CD14-positive monocyte (primary cell): ENCODE results near the gene INPP5J. TPM values are rescaled to one million over a fixed set of nuclear protein-coding genes. Genes with fewer than 3 reads are reported as not detected.

Experiments
- DNase-seq, 3 donors: peaks; one replicate each; pipeline ENCODE4 v3.0.0-alpha.2; 2011 to 2022
- H2AFZ ChIP-seq: 2 replicates; pipeline ENCODE4 v1.6.0; 2012; ENCODE audit warnings: mild to moderate bottlenecking, low read depth, low read length, inconsistent platforms; ENCODE audit not compliant: insufficient read depth, poor library complexity, severe bottlenecking
- H3K27ac ChIP-seq, 2 donors: 1 replicate in 1 of 2; 2 replicates in 1 of 2; pipeline ENCODE4 v1.5.1; 2012 to 2013; ENCODE audit warnings: low read length in 2 of 2, control low read depth in 1 of 2, inconsistent platforms in 1 of 2, low read depth in 1 of 2, mild to moderate bottlenecking in 1 of 2
- H3K27me3 ChIP-seq, 2 donors: one replicate each; pipeline versions ENCODE4 v1.6.0 to v1.6.1; 2011 to 2013; ENCODE audit warnings: low read length in 2 of 2; ENCODE audit not compliant: control insufficient read depth in 2 of 2, insufficient read depth in 2 of 2
- H3K36me3 ChIP-seq, 2 donors: replicated peaks in 1 of 2; 1 replicate in 1 of 2; 2 replicates in 1 of 2; pipeline versions ENCODE4 v1.5.1 to v1.6.1; 2012 to 2013; ENCODE audit warnings: low read length in 2 of 2, control low read depth in 1 of 2, inconsistent platforms in 1 of 2, mild to moderate bottlenecking in 1 of 2; ENCODE audit not compliant: insufficient read depth in 2 of 2, control insufficient read depth in 1 of 2
- H3K4me1 ChIP-seq, 2 donors: 1 replicate in 1 of 2; 2 replicates in 1 of 2; pipeline versions ENCODE4 v1.5.1 to v1.6.1; 2012 to 2013; ENCODE audit warnings: low read length in 2 of 2, control low read depth in 1 of 2, inconsistent platforms in 1 of 2, mild to moderate bottlenecking in 1 of 2, moderate library complexity in 1 of 2; ENCODE audit not compliant: insufficient read depth in 2 of 2, control insufficient read depth in 1 of 2
- H3K4me2 ChIP-seq: replicated peaks from 2 replicates; pipeline ENCODE3; 2012; ENCODE audit warnings: low read length, moderate library complexity, mild to moderate bottlenecking; ENCODE audit not compliant: poor library complexity, severe bottlenecking; ENCODE audit errors: extremely low read depth
- H3K4me3 ChIP-seq, 3 experiments: fragments of 200-600 bp in 1 of 3; sonication (generic) in 1 of 3; replicated peaks in 1 of 3; 1 replicate in 2 of 3; 2 replicates in 1 of 3; pipeline ENCODE4 v1.5.1; 2011 to 2013; ENCODE audit warnings: low read length in 3 of 3, mild to moderate bottlenecking in 3 of 3, control low read depth in 2 of 3, low read depth in 2 of 3, inconsistent platforms in 1 of 3, moderate library complexity in 1 of 3
- H3K79me2 ChIP-seq: 2 replicates; pipeline ENCODE4 v1.6.0; 2012; ENCODE audit warnings: mild to moderate bottlenecking, control low read depth, inconsistent platforms, low read length, moderate library complexity; ENCODE audit not compliant: insufficient read depth
- H3K9ac ChIP-seq: 2 replicates; pipeline ENCODE4 v1.6.0; 2017; ENCODE audit warnings: low read length, mild to moderate bottlenecking; ENCODE audit not compliant: insufficient read depth, poor library complexity, severe bottlenecking
- H3K9me3 ChIP-seq, 2 donors: replicated peaks in 1 of 2; 1 replicate in 1 of 2; 2 replicates in 1 of 2; pipeline versions ENCODE4 v1.5.1 to v1.6.1; 2012 to 2013; ENCODE audit warnings: low read length in 2 of 2, control low read depth in 1 of 2; ENCODE audit not compliant: control insufficient read depth in 1 of 2, insufficient read depth in 1 of 2
- H4K20me1 ChIP-seq: 2 replicates; pipeline ENCODE4 v1.6.0; 2012; ENCODE audit warnings: mild to moderate bottlenecking, low read length, control low read depth, moderate library complexity; ENCODE audit not compliant: insufficient read depth
- H3K27ac Mint-ChIP-seq, 7 donors: one replicate each; pipeline ENCODE4 v1.8.0; 2020; ENCODE audit warnings: mild to moderate bottlenecking in 7 of 7, mixed read lengths in 7 of 7, moderate library complexity in 6 of 7, inconsistent platforms in 2 of 7
- H3K27me3 Mint-ChIP-seq, 3 donors: one replicate each; pipeline ENCODE4 v1.8.0; 2021 to 2022; ENCODE audit warnings: low read depth in 3 of 3, mild to moderate bottlenecking in 3 of 3, mixed read lengths in 3 of 3, moderate library complexity in 3 of 3, inconsistent platforms in 1 of 3
- H3K36me3 Mint-ChIP-seq, 2 donors: one replicate each; pipeline ENCODE4 v1.8.0; 2020; ENCODE audit warnings: mixed read lengths in 2 of 2, inconsistent platforms in 1 of 2, mild to moderate bottlenecking in 1 of 2
- H3K4me1 Mint-ChIP-seq: one replicate; pipeline ENCODE4 v1.8.0; 2020; ENCODE audit warnings: mild to moderate bottlenecking, mixed read lengths
- H3K4me3 Mint-ChIP-seq, 2 donors: one replicate each; pipeline ENCODE4 v1.8.0; 2020; ENCODE audit warnings: mild to moderate bottlenecking in 2 of 2, mixed read lengths in 2 of 2, moderate library complexity in 1 of 2
- H3K9me3 Mint-ChIP-seq, 7 donors: one replicate each; pipeline ENCODE4 v1.8.0; 2020 to 2022; ENCODE audit warnings: mixed read lengths in 7 of 7, mild to moderate bottlenecking in 6 of 7, moderate library complexity in 6 of 7, inconsistent platforms in 2 of 7
- CTCF ChIP-seq: fragments of 200-600 bp; IDR thresholded peaks from one replicate; pipeline ENCODE4 v1.8.0; 2022; ENCODE audit warnings: antibody characterized with exemption, mild to moderate bottlenecking
- WGBS: methylation state at CpG from one replicate; pipeline ENCODE4 v1.1.5; 2013; ENCODE audit warnings: missing lambda C conversion rate; ENCODE audit not compliant: insufficient coverage; 5-methylcytosine and 5-hydroxymethylcytosine counted together
- intact Hi-C, 2 donors: fragments of 100-400 bp; cut with micrococcal nuclease; formaldehyde crosslinking; loops; one replicate each; pipeline versions ENCODE4 v1.15.0 to v1.15.1; 2023
- polyA plus RNA-seq, 3 donors: library from polyadenylated mRNA; depleted of rRNA in 1 of 3; unstranded in 2 of 3; stranded (reverse) in 1 of 3; fragments of 300-500 nt in 2 of 3; fragments of >200 nt in 1 of 3; fragmentation: Illumina TruSeq in 2 of 3; gene quantifications; 1 replicate in 2 of 3; 2 replicates in 1 of 3; pipeline ENCODE4 v1.2.3, GENCODE V29; 2012 to 2021

INPP5J gene
- polyA plus RNA-seq, 3 donors = 0.03 TPM; not detected in 2

- Mint-ChIP-seq H3K36me3 (no peaks in the 10 kb centered on the region), H3K4me1 (peaks cover 1% of the 10 kb centered on the region), H3K27ac (no peak overlapping the region), H3K9me3 (peaks cover 0 to 6% (median 3%) of the 10 kb centered on the region in 7 donors), H3K4me3 (no peak overlapping the region), H3K27me3 (peaks cover 4 to 15% (median 14%) of the 10 kb centered on the region in 3 donors)
- no peak for DNase-seq
- no peak for TF ChIP-seq CTCF
- Histone ChIP-seq H3K4me2 (no peak overlapping the region), H3K79me2 (no peaks in the 10 kb centered on the region), H3K36me3 (no peaks in the 10 kb centered on the region), H3K9ac (no peak overlapping the region), H3K9me3 (no peaks in the 10 kb centered on the region), H3K4me3 (no peak overlapping the region), H3K27ac (no peak overlapping the region), H3K4me1 (no peaks in the 10 kb centered on the region), H2AFZ (no peak overlapping the region), H3K27me3 (peaks cover 0 to 2% of the 10 kb centered on the region in 2 donors), H4K20me1 (no peaks in the 10 kb centered on the region)
- intact Hi-C loops = no loop called here
- 95% methylated on average over 4 of the region's 5 CpGs for WGBS
These were observed 18.0 kb downstream of the INPP5J start for GRCh38 chr22:31140746-31141145.

GRCh38 chr22:31141551-31141950 lies 18.8 kb downstream of the INPP5J start:
- H3K4me1 Mint-ChIP-seq = peaks cover 1% of the 10 kb centered on the region

More at GRCh38 chr22:31141551-31141950, 18.8 kb downstream of the INPP5J start:
- H3K27ac Mint-ChIP-seq = peak overlapping the region in 1 of 7 donors; percentile 35
- Histone ChIP-seq H3K36me3 (no peaks in the 10 kb centered on the region), H3K27me3 (peaks cover 0 to 2% of the 10 kb centered on the region in 2 donors), H3K9ac (no peak overlapping the region), H3K4me1 (no peaks in the 10 kb centered on the region), H3K27ac (no peak overlapping the region), H2AFZ (no peak overlapping the region), H3K9me3 (no peaks in the 10 kb centered on the region), H3K79me2 (no peaks in the 10 kb centered on the region), H3K4me2 (no peak overlapping the region), H3K4me3 (no peak overlapping the region), H4K20me1 (no peaks in the 10 kb centered on the region)
- H3K4me3 Mint-ChIP-seq = no peak overlapping the region
- intact Hi-C loops = no loop called here
- peaks cover 1 to 7% (median 4%) of the 10 kb centered on the region in 7 donors for H3K9me3 Mint-ChIP-seq
- no peak for DNase-seq
- no peaks in the 10 kb centered on the region for H3K36me3 Mint-ChIP-seq
- 100% methylated on average over 2 of the region's 2 CpGs for WGBS
- peaks cover 6 to 15% (median 14%) of the 10 kb centered on the region in 3 donors for H3K27me3 Mint-ChIP-seq
- TF ChIP-seq CTCF = no peak
